ENCODE measurements around the gene RBCK1.
"Not testable (repeated sequence)": the region's sequence is repeated elsewhere in the genome, so short reads cannot be mapped to it uniquely, and the experiment has no call there.

The RBCK1 gene

DNA sequence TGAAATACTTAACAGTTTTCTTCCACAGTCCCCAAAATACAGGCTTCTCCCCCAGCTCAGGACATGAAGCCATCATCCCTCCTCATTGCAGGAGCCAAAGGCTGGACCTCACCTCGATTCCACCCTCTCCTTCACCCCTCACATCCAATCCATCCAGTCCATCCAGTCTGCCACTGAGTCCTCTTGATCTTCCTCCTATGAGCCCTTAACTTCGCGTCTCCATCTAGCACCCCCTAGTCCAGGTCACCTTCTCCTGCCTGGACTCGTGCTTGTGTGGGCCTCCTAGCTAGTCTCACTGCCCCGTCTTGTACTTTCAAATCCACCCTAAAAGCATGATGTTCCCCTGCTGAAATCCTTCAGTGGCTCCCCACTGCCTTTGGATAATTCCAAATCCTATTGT lies 24.2 kb upstream of the RBCK1 start:
- TF ChIP-seq ZNF274 (IDR thresholded peaks at IDR 0.05; ENCODE audit: low read depth, low read length), result no peak

DNA sequence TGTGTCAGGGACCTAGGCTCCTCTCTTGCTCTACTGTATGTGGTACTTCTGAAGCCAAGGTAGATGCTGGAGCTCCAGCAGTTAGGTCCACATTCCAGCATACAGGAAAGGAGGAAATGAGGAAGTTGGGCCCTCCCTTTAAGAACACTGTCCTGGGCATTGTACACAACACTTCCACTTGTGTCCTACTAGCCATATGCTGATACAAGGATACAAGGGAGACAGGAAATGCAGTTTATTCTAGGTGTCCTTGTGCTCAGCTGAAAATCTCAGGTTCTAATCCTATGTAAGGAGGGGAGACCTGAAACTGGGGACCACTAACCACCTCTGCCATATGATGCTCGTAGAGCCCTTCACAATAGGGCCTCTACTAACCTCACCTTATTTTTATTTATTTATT lies 23.4 kb upstream of the RBCK1 start:
- TF ChIP-seq ZNF274 (IDR thresholded peaks at IDR 0.05; ENCODE audit: low read depth, low read length), result no peak
- no peak overlapping the region for H3K4me3 ChIP-seq (ENCODE audit: low read length)

More for the DNA sequence above, 24.2 kb upstream of the RBCK1 start:
- no peak overlapping the region for H3K4me3 ChIP-seq (ENCODE audit: low read length)

DNA sequence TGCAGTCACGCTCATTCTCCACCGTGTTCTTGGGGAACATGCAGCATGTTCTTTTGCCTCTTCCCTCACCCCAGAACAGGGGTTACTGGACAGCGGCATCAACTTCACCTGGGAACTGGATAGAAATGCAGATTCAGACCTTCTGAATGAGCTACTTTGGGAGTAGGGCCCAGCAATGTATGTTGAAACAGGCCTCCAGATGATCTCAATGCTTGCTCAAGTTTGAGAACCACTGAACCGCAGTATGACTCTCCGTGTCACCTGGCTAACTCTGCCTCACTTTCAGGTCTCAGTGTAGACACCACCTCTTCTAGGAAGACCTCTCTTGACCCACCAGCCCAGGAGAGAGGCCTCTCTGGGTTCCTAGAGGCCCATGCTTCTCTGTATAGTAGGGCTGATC lies 22.7 kb upstream of the RBCK1 start:
- no peak overlapping the region for H3K4me3 ChIP-seq (ENCODE audit: low read length)
- no peak for TF ChIP-seq ZNF274 (IDR thresholded peaks at IDR 0.05; ENCODE audit: low read depth, low read length)

DNA sequence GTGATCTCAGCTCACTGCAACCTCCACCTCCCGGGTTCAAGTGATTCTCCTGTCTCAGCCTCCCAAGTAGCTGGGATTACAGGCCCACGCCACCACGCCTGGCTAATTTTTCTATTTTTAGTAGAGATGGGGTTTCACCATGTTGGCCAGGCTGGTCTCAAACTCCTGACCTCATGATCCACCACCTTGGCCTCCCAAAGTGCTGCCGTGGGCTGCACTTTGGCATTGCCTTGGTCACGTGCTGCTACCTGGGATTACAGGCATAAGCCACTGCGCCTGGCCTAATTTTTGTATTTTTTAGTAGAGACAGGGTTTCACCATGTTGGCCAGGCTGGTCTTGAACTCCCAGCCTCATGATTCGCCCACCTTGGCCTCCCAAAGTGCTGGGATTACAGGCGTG lies 21.5 kb upstream of the RBCK1 start:
- not testable (repeated sequence) for H3K4me3 ChIP-seq (ENCODE audit: low read length)

DNA sequence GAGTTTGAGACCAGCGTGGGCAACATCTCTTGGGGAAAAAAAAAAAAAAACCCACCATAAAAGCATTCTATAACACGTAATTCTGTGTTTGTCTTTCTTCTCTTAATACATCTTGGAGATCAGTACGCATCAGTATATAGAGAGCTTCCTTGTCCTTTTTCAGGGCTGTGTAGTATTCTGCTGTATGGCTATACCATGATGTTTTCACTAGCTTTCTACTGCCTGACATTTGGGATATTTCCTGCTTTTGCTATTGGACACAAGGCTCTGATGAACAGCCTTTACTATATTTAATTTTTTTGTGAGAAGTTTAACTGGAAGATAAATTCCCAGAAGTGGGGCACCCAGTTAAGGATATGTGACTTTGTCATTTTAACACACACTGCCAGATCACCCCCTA lies 20.6 kb upstream of the RBCK1 start:
- no peak overlapping the region for H3K4me3 ChIP-seq (ENCODE audit: low read length)
- TF ChIP-seq ZNF274 (IDR thresholded peaks at IDR 0.05; ENCODE audit: low read depth, low read length), result no peak

DNA sequence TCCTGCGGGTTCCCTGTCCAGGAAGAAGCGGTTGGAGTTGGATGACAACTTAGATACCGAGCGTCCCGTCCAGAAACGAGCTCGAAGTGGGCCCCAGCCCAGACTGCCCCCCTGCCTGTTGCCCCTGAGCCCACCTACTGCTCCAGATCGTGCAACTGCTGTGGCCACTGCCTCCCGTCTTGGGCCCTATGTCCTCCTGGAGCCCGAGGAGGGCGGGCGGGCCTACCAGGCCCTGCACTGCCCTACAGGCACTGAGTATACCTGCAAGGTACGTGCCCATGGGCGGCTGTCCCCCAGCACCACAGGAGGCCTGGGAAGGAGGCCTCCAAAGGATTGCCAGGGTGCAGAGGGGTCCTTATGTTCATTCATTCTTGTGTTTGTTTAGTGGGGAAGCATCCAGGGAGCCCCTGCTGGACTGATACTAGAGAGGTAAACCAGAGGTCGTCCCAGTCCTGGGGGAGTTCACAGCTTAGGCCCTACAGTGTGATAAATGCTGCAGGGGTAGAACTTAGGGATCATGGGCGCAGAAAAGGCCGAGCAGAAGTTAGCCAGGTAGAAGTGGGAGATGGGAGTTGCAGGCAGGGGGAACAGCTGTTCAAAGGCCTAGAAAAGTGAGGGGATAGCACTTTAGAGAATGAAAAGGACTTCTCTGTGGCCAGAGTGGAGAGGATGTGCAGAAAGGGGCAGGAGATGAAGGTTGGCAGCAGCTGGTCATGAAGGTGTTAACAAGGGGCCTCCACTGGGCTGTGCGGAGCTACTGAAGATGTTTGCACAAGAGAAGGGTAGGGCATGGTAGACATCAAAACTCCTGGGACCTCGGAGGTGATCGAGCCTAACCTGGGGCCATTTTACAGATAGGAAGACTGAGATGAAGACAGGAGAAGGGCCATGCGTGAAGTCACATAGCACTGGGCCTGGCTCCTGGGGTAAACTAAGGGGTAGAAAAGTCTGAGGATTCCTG lies 19.8 kb upstream of the RBCK1 start:
- H3K4me3 ChIP-seq (ENCODE audit: low read length), result no peak overlapping the region
- TF ChIP-seq ZNF274 (IDR thresholded peaks at IDR 0.05; ENCODE audit: low read depth, low read length), result no peak

DNA sequence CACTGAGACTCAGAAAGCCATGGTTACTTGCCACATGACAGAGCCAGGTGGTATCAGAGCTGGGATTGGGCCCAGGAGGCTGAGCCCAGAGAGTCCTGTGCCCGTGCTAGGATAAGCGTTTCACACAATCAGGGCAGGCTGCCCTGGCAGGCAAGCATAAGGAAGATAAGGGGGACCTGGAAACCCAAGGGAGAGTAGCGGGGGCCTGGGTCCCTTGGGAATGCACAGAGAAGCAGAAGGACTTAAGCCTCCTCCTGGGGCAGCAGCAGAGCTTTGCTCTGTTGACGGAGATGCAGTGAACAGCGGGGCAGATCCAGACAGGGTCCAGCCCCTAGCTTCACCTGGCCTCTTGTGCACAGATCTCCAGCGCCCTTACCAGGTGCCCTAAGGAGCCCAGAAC lies 18.9 kb upstream of the RBCK1 start:
- H3K4me3 ChIP-seq (ENCODE audit: low read length), result no peak overlapping the region
- no peak for TF ChIP-seq ZNF274 (IDR thresholded peaks at IDR 0.05; ENCODE audit: low read depth, low read length)

DNA sequence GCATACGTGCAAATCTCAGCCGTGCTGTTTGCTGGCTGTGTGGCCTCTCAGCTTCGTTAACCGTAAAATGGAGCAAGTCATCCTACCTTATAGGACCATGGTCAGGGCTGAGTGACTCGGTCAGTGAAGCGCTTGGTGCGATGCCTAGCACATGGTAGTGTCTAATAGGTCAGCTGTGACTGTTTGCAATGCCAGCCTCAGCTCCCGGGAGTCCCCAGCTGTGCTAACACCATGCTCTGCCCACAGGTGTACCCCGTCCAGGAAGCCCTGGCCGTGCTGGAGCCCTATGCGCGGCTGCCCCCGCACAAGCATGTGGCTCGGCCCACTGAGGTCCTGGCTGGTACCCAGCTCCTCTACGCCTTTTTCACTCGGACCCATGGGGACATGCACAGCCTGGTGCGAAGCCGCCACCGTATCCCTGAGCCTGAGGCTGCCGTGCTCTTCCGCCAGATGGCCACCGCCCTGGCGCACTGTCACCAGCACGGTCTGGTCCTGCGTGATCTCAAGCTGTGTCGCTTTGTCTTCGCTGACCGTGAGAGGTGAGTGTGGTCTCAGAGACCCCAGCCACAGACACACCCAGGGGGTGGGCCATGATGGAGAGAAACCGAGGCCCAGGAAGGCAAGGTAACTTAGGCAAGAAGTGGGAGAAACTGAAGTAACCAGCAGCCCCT lies 16.9 kb upstream of the RBCK1 start:
- no peak overlapping the region for H3K4me3 ChIP-seq (ENCODE audit: low read length)
- no peak for TF ChIP-seq ZNF274 (IDR thresholded peaks at IDR 0.05; ENCODE audit: low read depth, low read length)

DNA sequence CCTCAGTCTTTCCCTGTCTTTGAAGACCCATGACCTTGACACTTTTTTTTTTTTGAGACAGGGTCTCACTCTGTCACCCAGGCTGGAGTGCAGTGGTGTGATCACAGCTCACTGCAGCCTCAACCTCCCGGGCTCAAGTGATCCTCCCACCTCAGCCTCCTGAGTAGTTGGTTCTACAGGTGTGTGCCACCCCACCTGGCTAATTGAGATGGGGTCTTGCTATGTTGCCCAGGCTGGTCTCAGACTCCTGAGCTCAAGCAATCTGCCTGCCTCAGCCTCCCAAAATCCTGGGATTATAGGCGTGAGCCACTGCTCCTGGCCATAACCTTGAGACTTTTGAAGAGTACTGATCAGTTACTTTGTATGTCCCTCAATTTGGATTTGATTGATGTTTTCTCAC lies 14.8 kb upstream of the RBCK1 start:
- H3K4me3 ChIP-seq (ENCODE audit: low read length), result not testable (repeated sequence)

DNA sequence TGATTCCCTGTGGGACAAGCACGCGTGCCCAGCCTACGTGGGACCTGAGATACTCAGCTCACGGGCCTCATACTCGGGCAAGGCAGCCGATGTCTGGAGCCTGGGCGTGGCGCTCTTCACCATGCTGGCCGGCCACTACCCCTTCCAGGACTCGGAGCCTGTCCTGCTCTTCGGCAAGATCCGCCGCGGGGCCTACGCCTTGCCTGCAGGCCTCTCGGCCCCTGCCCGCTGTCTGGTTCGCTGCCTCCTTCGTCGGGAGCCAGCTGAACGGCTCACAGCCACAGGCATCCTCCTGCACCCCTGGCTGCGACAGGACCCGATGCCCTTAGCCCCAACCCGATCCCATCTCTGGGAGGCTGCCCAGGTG lies 11.9 kb upstream of the RBCK1 start:
- no peak for TF ChIP-seq ZNF274 (IDR thresholded peaks at IDR 0.05; ENCODE audit: low read depth, low read length)

DNA sequence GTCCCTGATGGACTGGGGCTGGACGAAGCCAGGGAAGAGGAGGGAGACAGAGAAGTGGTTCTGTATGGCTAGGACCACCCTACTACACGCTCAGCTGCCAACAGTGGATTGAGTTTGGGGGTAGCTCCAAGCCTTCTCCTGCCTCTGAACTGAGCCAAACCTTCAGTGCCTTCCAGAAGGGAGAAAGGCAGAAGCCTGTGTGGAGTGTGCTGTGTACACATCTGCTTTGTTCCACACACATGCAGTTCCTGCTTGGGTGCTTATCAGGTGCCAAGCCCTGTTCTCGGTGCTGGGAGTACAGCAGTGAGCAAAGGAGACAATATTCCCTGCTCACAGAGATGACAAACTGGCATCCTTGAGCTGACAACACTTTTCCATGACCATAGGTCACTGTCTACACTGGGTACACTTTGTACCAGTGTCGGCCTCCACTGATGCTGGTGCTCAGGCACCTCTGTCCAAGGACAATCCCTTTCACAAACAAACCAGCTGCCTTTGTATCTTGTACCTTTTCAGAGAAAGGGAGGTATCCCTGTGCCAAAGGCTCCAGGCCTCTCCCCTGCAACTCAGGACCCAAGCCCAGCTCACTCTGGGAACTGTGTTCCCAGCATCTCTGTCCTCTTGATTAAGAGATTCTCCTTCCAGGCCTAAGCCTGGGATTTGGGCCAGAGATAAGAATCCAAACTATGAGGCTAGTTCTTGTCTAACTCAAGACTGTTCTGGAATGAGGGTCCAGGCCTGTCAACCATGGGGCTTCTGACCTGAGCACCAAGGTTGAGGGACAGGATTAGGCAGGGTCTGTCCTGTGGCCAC lies 11.3 kb upstream of the RBCK1 start:
- TF ChIP-seq ZNF274 (IDR thresholded peaks at IDR 0.05; ENCODE audit: low read depth, low read length), result no peak
- H3K4me3 ChIP-seq (ENCODE audit: low read length), result no peak overlapping the region

More for the DNA sequence above, 11.9 kb upstream of the RBCK1 start:
- H3K4me3 ChIP-seq (ENCODE audit: low read length), result no peak overlapping the region

DNA sequence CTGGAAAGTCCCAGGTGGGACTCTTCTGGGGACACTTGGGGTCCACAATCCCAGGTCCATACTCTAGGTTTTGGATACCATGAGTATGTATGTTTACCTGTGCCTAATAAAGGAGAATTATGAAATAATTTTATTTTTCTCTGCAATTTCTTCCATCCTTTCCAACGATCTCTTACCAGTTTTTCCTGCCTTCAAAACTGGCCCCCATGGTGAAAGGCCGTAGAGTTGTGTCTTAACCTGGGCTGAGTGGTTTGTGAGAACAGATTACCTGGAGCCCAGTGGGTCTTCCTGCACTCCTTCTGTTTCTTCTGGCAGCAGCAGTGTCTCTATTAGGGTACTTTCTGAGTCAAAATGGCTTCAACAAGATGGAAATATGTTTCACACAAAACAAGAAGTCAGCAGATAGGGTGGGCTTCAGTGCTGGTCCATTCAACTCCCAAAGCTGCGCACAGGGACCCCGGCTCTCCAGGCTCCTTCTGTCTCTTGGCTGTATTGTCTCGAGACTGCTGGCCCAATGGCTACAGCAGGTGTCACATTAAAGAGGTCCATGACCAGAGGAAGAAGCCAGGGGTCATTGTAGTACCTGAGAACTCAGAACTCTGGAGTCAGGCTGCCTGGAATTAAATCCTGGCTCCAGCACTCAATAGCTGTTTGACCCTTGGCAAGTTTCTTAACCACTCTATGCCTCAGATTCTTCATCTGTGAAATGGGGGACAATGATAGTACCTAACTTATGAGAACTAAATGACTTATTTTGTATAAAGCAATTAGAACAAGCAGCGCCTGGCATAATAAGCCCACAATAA lies 10.5 kb upstream of the RBCK1 start:
- H3K4me3 ChIP-seq (ENCODE audit: low read length), result no peak overlapping the region
- no peak for TF ChIP-seq ZNF274 (IDR thresholded peaks at IDR 0.05; ENCODE audit: low read depth, low read length)

DNA sequence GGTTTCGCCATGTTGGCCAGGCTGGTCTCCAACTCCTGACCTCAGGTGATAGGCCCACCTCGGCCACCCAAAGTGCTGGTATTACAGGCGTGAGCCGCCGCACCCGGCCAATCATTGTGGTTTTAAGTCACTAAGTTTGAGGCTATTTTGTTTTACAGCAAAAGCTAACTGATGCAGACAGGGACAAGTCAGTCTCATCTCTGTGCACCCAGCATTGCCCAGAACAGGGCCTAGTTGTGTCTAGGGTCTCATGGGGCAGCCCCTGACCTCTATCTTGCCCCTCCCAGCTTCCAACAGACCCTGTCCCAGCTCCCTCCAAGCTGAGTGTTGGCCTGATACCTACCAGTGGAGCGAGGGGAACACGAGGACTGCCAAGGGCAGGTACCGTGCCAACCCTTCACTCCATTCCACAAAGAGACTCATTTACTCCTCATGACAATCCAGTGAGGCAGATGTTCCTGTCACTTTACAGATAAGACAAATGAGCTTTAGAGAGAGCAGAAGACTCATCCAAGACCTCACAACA lies 8.9 kb upstream of the RBCK1 start:
- H3K4me3 ChIP-seq (ENCODE audit: low read length), result no peak overlapping the region
- no peak for TF ChIP-seq ZNF274 (IDR thresholded peaks at IDR 0.05; ENCODE audit: low read depth, low read length)

DNA sequence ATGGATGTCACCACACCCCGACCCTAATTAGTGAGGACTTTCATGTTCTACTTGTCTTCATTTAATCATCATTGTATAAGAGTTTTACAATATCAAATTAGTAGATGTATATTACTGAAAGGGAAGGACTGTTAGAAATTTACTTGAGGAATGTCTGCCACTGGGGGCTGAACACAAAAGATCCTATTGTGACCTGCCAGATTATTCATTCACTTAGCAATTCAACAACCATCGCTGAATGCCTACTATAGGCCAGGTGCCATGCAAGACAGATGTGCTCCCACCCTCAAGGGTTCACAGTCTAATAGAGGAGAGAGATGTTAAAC lies 8.0 kb upstream of the RBCK1 start:
- no peak for TF ChIP-seq ZNF274 (IDR thresholded peaks at IDR 0.05; ENCODE audit: low read depth, low read length)
- H3K4me3 ChIP-seq (ENCODE audit: low read length), result no peak overlapping the region
